RWPE1 (cell line): ENCODE data around the gene SMURF2.
A peak's percentile ranks its signal among the peaks of the same experiment; 100 is the strongest.

ENCODE experiments used
- CTCF ChIA-PET: fragments of 350-600 bp; sonication (Branson Sonifier 250); formaldehyde crosslinking; extraction: SDS; loops from one replicate; lab custom pipeline; 2021; lab: Yijun Ruan, JAX
- POLR2A ChIA-PET: fragments of 400-600 bp; formaldehyde crosslinking; extraction: SDS; loops from one replicate; lab custom pipeline; 2020; ENCODE audit warnings: antibody characterized with exemption; ENCODE audit not compliant: low non-redundant PET; lab: Yijun Ruan, JAX
- DNase-seq: peaks from one replicate; pipeline ENCODE4 v3.0.0; 2012; ENCODE audit warnings: low spot score
- H3K27ac ChIP-seq: fragments of 450-650 bp; 2 replicates; pipeline ENCODE4 v1.5.1; 2017
- TF ChIP-seq, protein P1 (sequence below): fragments of 450-650 bp; conservative IDR thresholded peaks from 2 replicates; pipeline ENCODE4 v1.5.1; 2017; ENCODE audit warnings: low read depth, mild to moderate bottlenecking

The SMURF2 gene

GRCh38 chr17:64639516-64639915, 22.6 kb downstream of the SMURF2 start:
- DNase-seq, result no peak
- ChIA-PET CTCF (interaction anchor here (0.5 kb wide), 1 partner anchor 67 kb away, joined by 3 read pairs; no protein-coding TSS in a partner anchor), POLR2A (no interaction called here)
- H3K27ac ChIP-seq, result no peak overlapping the region
- TF ChIP-seq, protein P1, sequence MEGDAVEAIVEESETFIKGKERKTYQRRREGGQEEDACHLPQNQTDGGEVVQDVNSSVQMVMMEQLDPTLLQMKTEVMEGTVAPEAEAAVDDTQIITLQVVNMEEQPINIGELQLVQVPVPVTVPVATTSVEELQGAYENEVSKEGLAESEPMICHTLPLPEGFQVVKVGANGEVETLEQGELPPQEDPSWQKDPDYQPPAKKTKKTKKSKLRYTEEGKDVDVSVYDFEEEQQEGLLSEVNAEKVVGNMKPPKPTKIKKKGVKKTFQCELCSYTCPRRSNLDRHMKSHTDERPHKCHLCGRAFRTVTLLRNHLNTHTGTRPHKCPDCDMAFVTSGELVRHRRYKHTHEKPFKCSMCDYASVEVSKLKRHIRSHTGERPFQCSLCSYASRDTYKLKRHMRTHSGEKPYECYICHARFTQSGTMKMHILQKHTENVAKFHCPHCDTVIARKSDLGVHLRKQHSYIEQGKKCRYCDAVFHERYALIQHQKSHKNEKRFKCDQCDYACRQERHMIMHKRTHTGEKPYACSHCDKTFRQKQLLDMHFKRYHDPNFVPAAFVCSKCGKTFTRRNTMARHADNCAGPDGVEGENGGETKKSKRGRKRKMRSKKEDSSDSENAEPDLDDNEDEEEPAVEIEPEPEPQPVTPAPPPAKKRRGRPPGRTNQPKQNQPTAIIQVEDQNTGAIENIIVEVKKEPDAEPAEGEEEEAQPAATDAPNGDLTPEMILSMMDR, result no peak

- TF ChIP-seq, protein P1, result no peak
- POLR2A ChIA-PET, result no interaction called here
- no peak for DNase-seq
- CTCF ChIA-PET, result interaction anchor here (0.5 kb wide), 1 partner anchor 67 kb away, joined by 3 read pairs; no protein-coding TSS in a partner anchor
- H3K27ac ChIP-seq, result no peak overlapping the region
Observed at GRCh38 chr17:64638552-64639203, 23.4 kb downstream of the SMURF2 start.

- TF ChIP-seq, protein P1, result no peak
- H3K27ac ChIP-seq, result peak overlapping the region; percentile 60
- no peak for DNase-seq
- POLR2A ChIA-PET, result no interaction called here
- CTCF ChIA-PET, result interaction anchor here (0.6 kb wide), 2 partner anchors 82 to 221 kb away, joined by 3 to 5 read pairs; no protein-coding TSS in a partner anchor
Observed at GRCh38 chr17:64635647-64636305, 26.3 kb downstream of the SMURF2 start.

DNA sequence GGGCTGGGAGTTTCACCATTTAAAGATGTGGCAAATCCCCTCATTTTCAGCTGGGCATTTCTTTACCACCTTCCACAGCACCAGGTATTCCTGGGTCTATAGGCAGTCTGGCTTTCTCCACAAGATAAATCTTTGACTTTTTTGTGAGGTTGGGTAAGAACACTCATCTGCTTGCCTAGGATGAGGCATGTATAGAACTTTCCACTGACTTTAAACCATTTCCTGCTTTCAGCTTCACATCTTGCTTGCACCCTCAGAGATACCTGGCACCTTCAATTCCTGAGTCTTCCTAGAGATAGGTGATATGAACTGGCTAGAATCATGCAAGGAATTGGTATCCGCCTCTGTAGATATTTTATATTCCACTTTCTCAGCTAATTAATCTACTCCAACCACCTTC, 27.9 kb downstream of the SMURF2 start:
- TF ChIP-seq, protein P1, result no peak
- no peak overlapping the region for H3K27ac ChIP-seq
- DNase-seq, result no peak
- ChIA-PET CTCF (no interaction called here), POLR2A (no interaction called here)

- no peak for DNase-seq
- CTCF ChIA-PET, result no interaction called here
- TF ChIP-seq, protein P1, result no peak
- POLR2A ChIA-PET, result no interaction called here
- H3K27ac ChIP-seq, result no peak overlapping the region
Observed at GRCh38 chr17:64632606-64633005, 29.5 kb downstream of the SMURF2 start.

DNA sequence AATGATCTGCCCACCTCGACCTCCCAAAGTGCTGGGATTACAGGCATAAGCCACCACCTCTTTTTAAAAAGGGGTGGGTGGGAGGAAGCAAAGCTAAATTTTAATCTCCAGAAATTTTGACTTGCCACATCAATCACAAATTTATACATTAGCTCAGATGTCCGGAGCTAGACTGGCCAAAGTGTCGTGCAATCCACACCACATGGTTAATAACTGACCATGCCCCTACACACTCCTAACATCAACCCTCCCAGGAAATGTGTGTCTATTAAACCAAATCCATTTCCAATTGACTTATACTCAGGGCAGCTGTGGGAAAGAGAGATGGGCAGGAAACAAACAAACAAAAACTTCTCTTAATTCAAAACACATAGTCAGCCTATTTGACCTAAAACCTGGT, 29.9 kb downstream of the SMURF2 start:
- no peak overlapping the region for H3K27ac ChIP-seq
- CTCF ChIA-PET, result no interaction called here
- DNase-seq, result no peak
- TF ChIP-seq, protein P1, result no peak
- POLR2A ChIA-PET, result no interaction called here
